ENCODE data around the gene ARV1. TPM values are rescaled to one million over a fixed set of nuclear protein-coding genes. Genes with fewer than 3 reads are reported as not detected.

The ARV1 gene
- total and polyA plus RNA-seq, 7 experiments from 2014 or later: 5.6 to 35.8 (median 12.3) TPM

DNA sequence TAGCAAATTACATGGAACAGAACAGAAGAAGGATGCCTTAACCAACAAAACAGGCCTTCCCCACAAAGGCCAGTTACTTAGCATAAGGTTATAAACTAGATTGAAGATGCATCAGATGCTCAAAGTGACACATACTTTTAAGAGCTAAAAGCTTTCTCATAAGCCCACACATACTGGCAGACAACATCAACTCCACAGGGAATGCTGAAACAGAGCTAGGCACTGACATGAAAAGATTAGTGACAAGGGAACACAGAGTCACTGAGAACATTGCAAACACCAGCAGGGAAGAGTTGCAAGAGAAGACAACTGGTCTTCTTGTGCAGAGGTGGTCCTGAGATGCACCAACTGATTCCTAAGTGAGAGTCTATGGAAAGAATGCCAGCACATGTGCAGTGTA is 7.1 kb upstream of the ARV1 start:
- no peaks in the 10 kb centered on the region for H3K27me3 Mint-ChIP-seq
- no peak overlapping the region for H3K27ac ChIP-seq (ENCODE audit: low read depth, low read length)
- peaks cover 0 to 14% (median 0%) of the 10 kb centered on the region in 3 experiments for H3K36me3 ChIP-seq (ENCODE audit: control insufficient read depth in 2 of 3, insufficient read depth in 3 of 3, low read length in 3 of 3)
- no peaks in the 10 kb centered on the region for H3K9me3 ChIP-seq (ENCODE audit: control insufficient read depth in 2 of 3, low read length in 3 of 3)
- no peaks in the 10 kb centered on the region for H3K27me3 ChIP-seq (ENCODE audit: control insufficient read depth in 2 of 2, insufficient read depth in 2 of 2, low read length in 2 of 2)
- ChIA-PET POLR2A (interaction anchor here (1.2 to 1.9 kb wide), 3 partner anchors 9 to 42 kb away, joined by 4 to 6 read pairs (median 4); no protein-coding TSS in a partner anchor), CTCF (interaction anchor here (0.6 to 1.0 kb wide), 3 partner anchors 55 to 329 kb away, joined by 3 to 4 read pairs (median 3); no protein-coding TSS in a partner anchor)
- H3K36me3 Mint-ChIP-seq: peaks cover 0 to 23% (median 17%) of the 10 kb centered on the region in 5 donors
- H3K27ac Mint-ChIP-seq: peak overlapping the region in 8 of 9 donors; percentile 22 to 96 (median 86)
- intact Hi-C loops (cut with micrococcal nuclease): loop anchor here (1.0 to 10.0 kb wide), 7 partner anchors 7 to 1627 kb away; partner anchors contain the start of genes CCSAP (in 2 of the 2), ARV1 (in 1 of the 2), DISC1 (in 1 of the 2) and GALNT2 (in 1 of the 2)
- H3K4me3 ChIP-seq (ENCODE audit: low read length): no peak overlapping the region
- ATAC-seq: no peak
- H3K9me3 Mint-ChIP-seq: no peaks in the 10 kb centered on the region
- peaks cover 50 to 91% (median 72%) of the 10 kb centered on the region in 7 donors for H3K4me1 Mint-ChIP-seq
- peaks cover 40 to 47% of the 10 kb centered on the region in 2 donors for H3K4me1 ChIP-seq (ENCODE audit: control insufficient read depth in 2 of 2, insufficient read depth in 2 of 2, low read length in 2 of 2)
- H3K4me3 Mint-ChIP-seq: peak overlapping the region in 6 of 10 donors; percentile 20 to 82 (median 46)
- DNase-seq: no peak

- H3K4me1 ChIP-seq (ENCODE audit: control insufficient read depth in 2 of 2, insufficient read depth in 2 of 2, low read length in 2 of 2): peaks cover 48 to 51% of the 10 kb centered on the region in 2 donors
- CTCF ChIA-PET: interaction anchor here (0.7 to 1.0 kb wide), 2 partner anchors 49 to 54 kb away, joined by 3 to 6 read pairs; no protein-coding TSS in a partner anchor
- DNase-seq (peak; percentile 21 to 87 (median 82)), ATAC-seq (peak; percentile 88)
- peak overlapping the region; percentile 63 for H3K27ac ChIP-seq (ENCODE audit: low read depth, low read length)
- peaks cover 60 to 93% (median 78%) of the 10 kb centered on the region in 7 donors for H3K4me1 Mint-ChIP-seq
- peak overlapping the region; percentile 12 for H3K4me3 ChIP-seq (ENCODE audit: low read length)
- POLR2A ChIA-PET: interaction anchor here (0.9 to 2.3 kb wide), 7 partner anchors 8 to 630 kb away, joined by 3 to 6 read pairs (median 4); no protein-coding TSS in a partner anchor
- peak overlapping the region; percentile 0 to 82 (median 69) for H3K4me3 Mint-ChIP-seq
- H3K27ac Mint-ChIP-seq: peak overlapping the region; percentile 25 to 96 (median 86)
- peaks cover 0 to 23% (median 17%) of the 10 kb centered on the region in 5 donors for H3K36me3 Mint-ChIP-seq
- intact Hi-C loops (cut with micrococcal nuclease): loop anchor here (1.0 to 10.0 kb wide), 6 partner anchors 9 to 1628 kb away; partner anchors contain the start of genes CCSAP (in 2 of the 2), DISC1 (in 1 of the 2), GALNT2 (in 1 of the 2) and PGBD5 (in 1 of the 2)
- H3K27me3 ChIP-seq (ENCODE audit: control insufficient read depth in 2 of 2, insufficient read depth in 2 of 2, low read length in 2 of 2): no peaks in the 10 kb centered on the region
- no peaks in the 10 kb centered on the region for H3K9me3 ChIP-seq (ENCODE audit: control insufficient read depth in 2 of 3, low read length in 3 of 3)
- H3K27me3 Mint-ChIP-seq: no peaks in the 10 kb centered on the region
- H3K36me3 ChIP-seq (ENCODE audit: control insufficient read depth in 2 of 3, insufficient read depth in 3 of 3, low read length in 3 of 3): peaks cover 0 to 14% (median 0%) of the 10 kb centered on the region in 3 experiments
- no peaks in the 10 kb centered on the region for H3K9me3 Mint-ChIP-seq
Observed at GRCh38 chr1:230972855-230973271, 6.0 kb upstream of the ARV1 start.

- POLR2A ChIA-PET: interaction anchor here (0.7 to 1.1 kb wide), 2 partner anchors 10 to 242 kb away, joined by 3 to 6 read pairs; no protein-coding TSS in a partner anchor
- no peaks in the 10 kb centered on the region for H3K9me3 Mint-ChIP-seq
- DNase-seq (no peak), ATAC-seq (no peak)
- no peak overlapping the region for H3K27ac ChIP-seq (ENCODE audit: low read depth, low read length)
- intact Hi-C loops (cut with micrococcal nuclease): loop anchor here (5.0 to 10.0 kb wide), 7 partner anchors 38 to 1631 kb away; partner anchors contain the start of genes CCSAP (in 2 of the 2), DISC1 (in 1 of the 2), GALNT2 (in 1 of the 2) and NUP133 (in 1 of the 2)
- H3K4me3 ChIP-seq (ENCODE audit: low read length): no peak overlapping the region
- peak overlapping the region in 1 of 10 donors; percentile 83 for H3K4me3 Mint-ChIP-seq
- H3K36me3 ChIP-seq (ENCODE audit: control insufficient read depth in 2 of 3, insufficient read depth in 3 of 3, low read length in 3 of 3): peaks cover 0 to 8% (median 0%) of the 10 kb centered on the region in 3 experiments
- CTCF ChIA-PET: no interaction called here
- H3K36me3 Mint-ChIP-seq: peaks cover 0 to 21% (median 4%) of the 10 kb centered on the region in 5 donors
- H3K4me1 Mint-ChIP-seq: peaks cover 55 to 75% (median 65%) of the 10 kb centered on the region in 7 donors
- H3K27me3 Mint-ChIP-seq: no peaks in the 10 kb centered on the region
- H3K4me1 ChIP-seq (ENCODE audit: control insufficient read depth in 2 of 2, insufficient read depth in 2 of 2, low read length in 2 of 2): peaks cover 57 to 61% of the 10 kb centered on the region in 2 donors
- no peaks in the 10 kb centered on the region for H3K27me3 ChIP-seq (ENCODE audit: control insufficient read depth in 2 of 2, insufficient read depth in 2 of 2, low read length in 2 of 2)
- no peaks in the 10 kb centered on the region for H3K9me3 ChIP-seq (ENCODE audit: control insufficient read depth in 2 of 3, low read length in 3 of 3)
- H3K27ac Mint-ChIP-seq: peak overlapping the region in 7 of 9 donors; percentile 0 to 99 (median 92)
Observed at GRCh38 chr1:230975636-230976035, 3.3 kb upstream of the ARV1 start.

DNA sequence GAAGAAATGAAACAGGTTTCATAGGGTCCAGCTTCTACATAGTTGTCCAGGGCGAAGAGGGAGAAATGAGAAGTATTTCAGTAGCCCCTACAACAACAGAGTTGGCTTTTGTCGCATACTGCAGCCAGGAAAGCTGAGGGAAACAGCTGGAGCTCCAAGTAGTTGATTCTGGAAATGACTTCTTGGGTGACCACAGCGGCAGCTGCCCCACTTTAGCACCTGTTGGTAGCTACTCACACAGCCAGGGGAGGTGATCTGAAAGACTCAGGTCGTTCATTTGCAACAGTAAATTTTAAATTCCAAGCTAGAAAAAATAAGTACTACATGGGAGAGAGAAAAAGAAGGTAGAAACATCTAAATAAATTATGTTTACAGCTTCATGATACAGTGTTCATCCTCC is 2.5 kb upstream of the ARV1 start:
- H3K27me3 Mint-ChIP-seq: no peaks in the 10 kb centered on the region
- peaks cover 0 to 21% (median 4%) of the 10 kb centered on the region in 5 donors for H3K36me3 Mint-ChIP-seq
- intact Hi-C loops (cut with micrococcal nuclease): loop anchor here (5.0 to 10.0 kb wide), 7 partner anchors 39 to 1632 kb away; partner anchors contain the start of genes CCSAP (in 2 of the 2), DISC1 (in 1 of the 2), GALNT2 (in 1 of the 2) and NUP133 (in 1 of the 2)
- peak overlapping the region in 7 of 9 donors; percentile 92 to 99 (median 97) for H3K27ac Mint-ChIP-seq
- ChIA-PET CTCF (interaction anchor here (0.8 kb wide), 1 partner anchor 60 kb away, joined by 4 read pairs; no protein-coding TSS in a partner anchor), POLR2A (interaction anchor here (0.7 to 1.2 kb wide), 2 partner anchors 9 to 246 kb away, joined by 3 to 6 read pairs; no protein-coding TSS in a partner anchor)
- ATAC-seq: no peak
- Histone ChIP-seq H3K36me3 (ENCODE audit: control insufficient read depth in 2 of 3, insufficient read depth in 3 of 3, low read length in 3 of 3) (peaks cover 0 to 13% (median 0%) of the 10 kb centered on the region in 3 experiments), H3K4me3 (ENCODE audit: low read length) (no peak overlapping the region), H3K4me1 (ENCODE audit: control insufficient read depth in 2 of 2, insufficient read depth in 2 of 2, low read length in 2 of 2) (peaks cover 57 to 60% of the 10 kb centered on the region in 2 donors), H3K9me3 (ENCODE audit: control insufficient read depth in 2 of 3, low read length in 3 of 3) (no peaks in the 10 kb centered on the region), H3K27ac (ENCODE audit: low read depth, low read length) (no peak overlapping the region), H3K27me3 (ENCODE audit: control insufficient read depth in 2 of 2, insufficient read depth in 2 of 2, low read length in 2 of 2) (no peaks in the 10 kb centered on the region)
- peak overlapping the region in 6 of 10 donors; percentile 42 to 100 (median 73) for H3K4me3 Mint-ChIP-seq
- DNase-seq: no peak
- H3K4me1 Mint-ChIP-seq: peaks cover 52 to 72% (median 62%) of the 10 kb centered on the region in 7 donors
- no peaks in the 10 kb centered on the region for H3K9me3 Mint-ChIP-seq

DNA sequence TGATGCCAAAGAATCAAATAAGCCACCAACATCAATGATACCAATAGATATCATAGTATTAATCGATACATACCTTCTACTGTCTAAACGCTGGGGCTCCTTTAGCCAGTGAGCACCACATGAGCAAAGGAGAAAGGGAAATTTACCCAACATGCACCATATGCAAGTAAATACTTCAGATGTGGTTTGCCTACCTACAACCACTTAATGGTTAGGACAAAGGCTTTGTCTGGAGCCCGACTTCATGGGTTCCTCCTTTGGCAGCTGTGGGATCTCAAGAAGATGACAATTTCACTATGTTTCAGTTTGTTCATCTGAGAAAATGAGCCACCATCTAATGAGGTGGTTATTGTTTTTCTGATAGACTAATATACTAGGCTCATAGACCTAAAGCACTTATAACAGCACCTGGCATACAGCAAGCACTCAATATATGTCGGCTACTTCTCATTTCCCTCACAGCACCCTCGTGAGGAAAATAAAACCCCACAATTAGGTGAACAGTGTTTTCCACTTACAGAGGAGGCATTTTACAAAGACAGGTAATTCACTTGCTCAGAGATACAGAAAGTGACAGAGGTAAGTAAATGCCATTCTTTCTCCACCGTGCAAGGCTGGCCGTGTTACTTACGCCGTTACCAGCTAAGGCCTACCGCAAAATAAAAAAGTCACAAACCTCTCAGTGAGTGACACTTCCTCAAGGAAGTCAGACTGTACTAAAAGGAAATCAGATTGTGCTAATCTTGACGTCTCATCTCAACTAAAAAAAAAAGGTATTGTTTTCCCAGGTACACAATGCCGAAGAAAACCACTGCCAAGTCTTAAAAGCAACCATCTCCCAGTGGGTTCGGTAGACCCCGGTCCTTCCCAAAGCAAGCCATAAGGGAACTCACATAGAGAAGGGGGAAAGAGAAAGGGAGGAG is 1.8 kb upstream of the ARV1 start:
- Mint-ChIP-seq H3K4me3 (peak overlapping the region in 9 of 10 donors; percentile 83 to 100 (median 96)), H3K27ac (peak overlapping the region; percentile 92 to 99 (median 96)), H3K27me3 (no peaks in the 10 kb centered on the region), H3K4me1 (peaks cover 45 to 64% (median 55%) of the 10 kb centered on the region in 7 donors), H3K9me3 (no peaks in the 10 kb centered on the region), H3K36me3 (peaks cover 0 to 21% (median 4%) of the 10 kb centered on the region in 5 donors)
- Histone ChIP-seq H3K27ac (ENCODE audit: low read depth, low read length) (peak overlapping the region; percentile 82), H3K9me3 (ENCODE audit: control insufficient read depth in 2 of 3, low read length in 3 of 3) (no peaks in the 10 kb centered on the region), H3K27me3 (ENCODE audit: control insufficient read depth in 2 of 2, insufficient read depth in 2 of 2, low read length in 2 of 2) (no peaks in the 10 kb centered on the region), H3K4me1 (ENCODE audit: control insufficient read depth in 2 of 2, insufficient read depth in 2 of 2, low read length in 2 of 2) (peaks cover 51 to 53% of the 10 kb centered on the region in 2 donors), H3K36me3 (ENCODE audit: control insufficient read depth in 2 of 3, insufficient read depth in 3 of 3, low read length in 3 of 3) (peaks cover 0 to 13% (median 0%) of the 10 kb centered on the region in 3 experiments), H3K4me3 (ENCODE audit: low read length) (peak overlapping the region; percentile 67)
- peak in 7 of 9 donors; percentile 54 to 71 (median 66) for DNase-seq
- ChIA-PET POLR2A (interaction anchor here (0.8 to 2.7 kb wide), 4 partner anchors 9 to 266 kb away, joined by 3 to 12 read pairs (median 3); partner anchors contain the start of gene FAM89A), CTCF (interaction anchor here (0.8 to 1.6 kb wide), 3 partner anchors 59 to 109 kb away, joined by 3 to 4 read pairs (median 3); partner anchors contain the start of gene C1orf198)
- peak; percentile 25 for ATAC-seq
- intact Hi-C loops (cut with micrococcal nuclease): loop anchor here (5.0 to 10.0 kb wide), 7 partner anchors 40 to 1632 kb away; partner anchors contain the start of genes CCSAP (in 2 of the 2), DISC1 (in 1 of the 2), GALNT2 (in 1 of the 2) and NUP133 (in 1 of the 2)
